Stimulated activated memory B cell treated with anti-CD40 and anti-IgM and Interleukin-4, amounts not matched to agents 10 μg/mL and 1 μg/mL and 100 μg/mL, for 72 hours (primary cell): ENCODE data around the gene SMC5.

Experiments used
- ATAC-seq: fragments of 150-1000 bp; cut with Tn5 transposase; 2 replicates; pipeline ENCODE4 v1.10.0; 2021
- H3K27ac Mint-ChIP-seq: one replicate; pipeline ENCODE4 v1.8.0; 2022; ENCODE audit warnings: mild to moderate bottlenecking, mixed read lengths
- H3K27me3 Mint-ChIP-seq: one replicate; pipeline ENCODE4 v1.8.0; 2022; ENCODE audit warnings: mixed read lengths
- H3K36me3 Mint-ChIP-seq: one replicate; pipeline ENCODE4 v1.8.0; 2022; ENCODE audit warnings: mixed read lengths
- H3K4me1 Mint-ChIP-seq: one replicate; pipeline ENCODE4 v1.8.0; 2022; ENCODE audit warnings: mixed read lengths
- H3K4me3 Mint-ChIP-seq: one replicate; pipeline ENCODE4 v1.8.0; 2022; ENCODE audit warnings: mild to moderate bottlenecking, moderate library complexity, mixed read lengths
- H3K9me3 Mint-ChIP-seq: one replicate; pipeline ENCODE4 v1.8.0; 2022; ENCODE audit warnings: mixed read lengths

The SMC5 gene

DNA sequence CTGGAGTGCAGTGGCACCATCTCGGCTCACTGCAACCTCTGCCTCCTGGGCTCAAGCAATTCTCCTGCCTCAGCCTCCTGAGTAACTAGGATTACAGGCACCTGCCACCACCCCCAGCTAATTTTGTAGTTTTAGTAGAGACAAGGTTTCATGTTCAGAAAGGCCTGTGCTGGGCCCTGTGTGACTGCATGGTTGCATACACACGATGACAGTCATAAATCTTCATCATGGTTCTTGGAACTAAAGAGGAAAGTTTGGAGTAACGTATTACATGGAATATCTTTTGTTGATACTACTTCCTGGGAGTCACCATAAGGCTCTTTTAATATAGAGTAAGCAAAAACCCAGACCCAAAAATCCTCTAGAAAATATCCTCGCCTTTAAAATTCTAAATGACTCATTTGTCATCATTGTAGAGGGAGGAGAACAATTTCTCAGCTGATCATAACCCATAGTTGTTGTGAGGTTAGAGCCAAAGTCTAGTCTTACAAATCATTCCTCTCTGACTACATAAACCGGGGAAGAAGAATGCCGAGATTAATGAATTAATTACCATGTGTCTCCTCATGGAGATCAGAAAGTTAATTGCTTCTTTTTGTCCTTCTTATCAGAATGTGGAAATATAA, 108.6 kb downstream of the SMC5 start:
- H3K4me1 Mint-ChIP-seq: no peaks in the 10 kb centered on the region
- no peaks in the 10 kb centered on the region for H3K27me3 Mint-ChIP-seq
- H3K36me3 Mint-ChIP-seq: peaks cover 28% of the 10 kb centered on the region
- no peak for ATAC-seq
- H3K9me3 Mint-ChIP-seq: no peaks in the 10 kb centered on the region
- H3K27ac Mint-ChIP-seq: no peak overlapping the region
- H3K4me3 Mint-ChIP-seq: no peak overlapping the region

DNA sequence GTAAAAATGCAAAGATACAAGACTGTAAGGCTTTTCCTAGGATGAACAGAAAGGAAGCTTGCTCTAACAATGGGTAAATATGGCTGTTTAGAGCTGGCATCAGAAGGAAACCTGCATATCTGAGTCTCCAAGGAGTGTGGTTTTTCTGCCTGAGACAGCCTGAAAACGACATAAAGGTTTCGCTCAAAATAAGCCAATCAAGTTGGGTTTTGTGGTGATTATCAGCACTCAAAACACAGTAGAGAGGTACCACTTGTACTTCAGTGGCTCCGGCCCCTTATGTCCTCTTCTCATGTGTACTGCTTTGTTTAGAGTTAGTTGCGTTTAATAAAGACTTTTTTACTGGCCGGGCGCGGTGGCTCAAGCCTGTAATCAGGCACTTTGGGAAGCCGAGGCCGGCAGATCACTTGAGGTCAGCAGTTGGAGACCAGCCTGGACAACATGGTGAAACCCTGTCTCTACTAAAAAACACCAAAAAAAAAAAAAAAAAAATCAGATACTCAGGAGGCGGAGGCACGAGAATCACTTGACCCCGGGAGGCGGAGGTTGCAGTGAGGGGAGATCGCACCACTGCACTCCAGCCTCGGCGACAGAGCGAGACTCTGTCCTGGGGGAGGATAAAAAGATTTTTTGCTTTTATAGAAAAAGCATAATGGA, 116.3 kb downstream of the SMC5 start:
- H3K36me3 Mint-ChIP-seq: no peaks in the 10 kb centered on the region
- H3K27ac Mint-ChIP-seq: no peak overlapping the region
- H3K9me3 Mint-ChIP-seq: no peaks in the 10 kb centered on the region
- H3K27me3 Mint-ChIP-seq: no peaks in the 10 kb centered on the region
- ATAC-seq: no peak
- no peaks in the 10 kb centered on the region for H3K4me1 Mint-ChIP-seq
- no peak overlapping the region for H3K4me3 Mint-ChIP-seq

GRCh38 chr9:70382046-70382708, 123.4 kb downstream of the SMC5 start:
- Mint-ChIP-seq H3K36me3 (peaks cover 30% of the 10 kb centered on the region), H3K4me3 (no peak overlapping the region), H3K4me1 (no peaks in the 10 kb centered on the region), H3K27ac (no peak overlapping the region), H3K27me3 (no peaks in the 10 kb centered on the region), H3K9me3 (no peaks in the 10 kb centered on the region)
- ATAC-seq: no peak

GRCh38 chr9:70382709-70383605, 124.2 kb downstream of the SMC5 start:
- Mint-ChIP-seq H3K27me3 (no peaks in the 10 kb centered on the region), H3K27ac (no peak overlapping the region)

DNA sequence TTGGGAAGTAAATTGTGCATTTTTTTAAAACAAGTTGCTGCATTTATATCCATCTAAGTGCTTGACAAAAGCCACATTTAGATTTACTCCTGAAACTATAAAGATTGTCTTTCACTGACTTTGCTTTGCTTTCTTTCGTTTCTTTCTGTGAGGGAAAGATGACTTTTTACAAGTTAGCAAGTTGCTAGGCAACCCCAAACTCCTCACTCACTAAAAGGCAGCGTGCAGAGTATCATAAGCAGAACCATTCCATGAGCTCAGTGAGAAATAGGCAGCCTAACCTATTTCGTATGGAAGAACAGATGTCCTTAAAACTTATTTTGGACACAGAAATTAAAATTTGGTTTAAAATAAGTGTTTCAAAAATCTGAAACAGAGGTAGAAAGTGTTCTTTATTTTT, 126.6 kb downstream of the SMC5 start:
- Mint-ChIP-seq H3K4me3 (no peak overlapping the region), H3K27ac (no peak overlapping the region), H3K36me3 (peaks cover 43% of the 10 kb centered on the region), H3K9me3 (no peaks in the 10 kb centered on the region), H3K27me3 (no peaks in the 10 kb centered on the region), H3K4me1 (peaks cover 12% of the 10 kb centered on the region)
- ATAC-seq: no peak

More at GRCh38 chr9:70382709-70383605, 124.2 kb downstream of the SMC5 start:
- peaks cover 35% of the 10 kb centered on the region for H3K36me3 Mint-ChIP-seq
- H3K4me1 Mint-ChIP-seq: no peaks in the 10 kb centered on the region
- no peak overlapping the region for H3K4me3 Mint-ChIP-seq
- ATAC-seq: no peak
- no peaks in the 10 kb centered on the region for H3K9me3 Mint-ChIP-seq

DNA sequence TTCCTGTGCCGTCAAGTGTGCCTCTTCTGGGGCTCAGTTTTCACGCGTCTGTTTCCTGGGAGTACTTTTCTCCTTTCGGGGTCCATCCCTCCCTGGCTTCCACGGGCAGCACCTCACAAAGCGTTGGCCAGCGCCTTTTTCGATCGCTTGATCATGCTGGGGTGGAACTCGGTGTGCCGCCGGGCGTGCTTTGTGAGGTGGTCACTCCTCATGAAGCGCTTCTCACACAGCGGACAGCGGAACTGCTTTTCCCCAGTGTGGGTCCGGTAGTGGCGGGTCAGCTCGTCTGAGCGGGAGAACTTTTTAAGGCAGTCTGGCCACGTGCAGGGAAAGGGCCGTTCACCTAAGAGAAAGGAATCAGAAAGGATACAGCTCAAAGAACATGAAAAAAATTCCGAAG, 128.9 kb downstream of the SMC5 start:
- no peaks in the 10 kb centered on the region for H3K9me3 Mint-ChIP-seq
- peaks cover 31% of the 10 kb centered on the region for H3K4me1 Mint-ChIP-seq
- no peaks in the 10 kb centered on the region for H3K27me3 Mint-ChIP-seq
- H3K36me3 Mint-ChIP-seq: peaks cover 39% of the 10 kb centered on the region
- ATAC-seq: no peak
- no peak overlapping the region for H3K27ac Mint-ChIP-seq
- H3K4me3 Mint-ChIP-seq: no peak overlapping the region

DNA sequence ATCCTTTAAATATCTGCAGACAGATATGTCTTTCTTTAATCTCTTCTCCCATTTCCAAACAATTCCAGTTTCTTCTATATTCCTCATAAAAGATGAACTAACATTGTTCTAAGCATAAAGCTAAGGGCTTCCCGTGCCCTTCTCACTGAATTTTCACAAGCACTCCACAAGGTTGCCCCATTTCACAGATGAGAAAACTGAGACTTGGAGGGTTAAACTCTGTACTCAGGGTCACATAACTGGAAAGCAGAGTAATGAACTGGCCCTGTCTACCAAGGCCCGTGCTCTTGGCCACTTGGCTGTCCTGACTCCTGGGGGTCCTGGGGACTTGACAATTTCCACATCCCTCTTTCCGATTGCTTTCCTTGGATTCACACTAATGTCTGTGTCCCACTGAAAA, 130.4 kb downstream of the SMC5 start:
- Mint-ChIP-seq H3K36me3 (peaks cover 28% of the 10 kb centered on the region), H3K4me3 (no peak overlapping the region), H3K27me3 (no peaks in the 10 kb centered on the region), H3K4me1 (peaks cover 39% of the 10 kb centered on the region), H3K9me3 (no peaks in the 10 kb centered on the region), H3K27ac (no peak overlapping the region)
- ATAC-seq: no peak

- no peaks in the 10 kb centered on the region for H3K9me3 Mint-ChIP-seq
- peaks cover 28% of the 10 kb centered on the region for H3K36me3 Mint-ChIP-seq
- H3K4me1 Mint-ChIP-seq: peaks cover 39% of the 10 kb centered on the region
- H3K27me3 Mint-ChIP-seq: no peaks in the 10 kb centered on the region
- H3K27ac Mint-ChIP-seq: no peak overlapping the region
- H3K4me3 Mint-ChIP-seq: no peak overlapping the region
- ATAC-seq: no peak
Measured at GRCh38 chr9:70389621-70390266, 131.0 kb downstream of the SMC5 start.

- Mint-ChIP-seq H3K36me3 (peaks cover 24% of the 10 kb centered on the region), H3K9me3 (no peaks in the 10 kb centered on the region), H3K4me1 (peaks cover 39% of the 10 kb centered on the region), H3K27ac (no peak overlapping the region), H3K4me3 (no peak overlapping the region), H3K27me3 (no peaks in the 10 kb centered on the region)
- no peak for ATAC-seq
Measured at GRCh38 chr9:70390933-70391341, 132.2 kb downstream of the SMC5 start.

DNA sequence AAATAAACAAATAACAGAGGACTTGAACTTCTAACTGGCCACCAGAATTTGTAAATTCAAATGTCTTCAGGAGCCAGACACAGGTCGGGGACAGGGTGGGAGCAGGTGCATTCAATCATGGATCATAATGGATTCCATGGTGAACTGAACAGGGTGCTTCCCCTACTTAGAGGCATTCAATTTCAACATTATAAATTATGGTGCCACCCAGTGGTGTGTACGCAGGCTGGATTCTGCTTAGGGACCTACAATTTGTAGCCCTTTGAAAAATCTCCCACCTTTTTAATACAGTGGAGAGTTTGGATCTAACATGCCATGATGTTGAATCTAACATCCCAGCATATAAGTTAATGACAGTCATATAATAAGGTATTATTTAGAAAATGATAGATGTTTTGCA, 133.4 kb downstream of the SMC5 start:
- H3K4me1 Mint-ChIP-seq: peaks cover 42% of the 10 kb centered on the region

GRCh38 chr9:70392850-70393249, 134.1 kb downstream of the SMC5 start:
- Mint-ChIP-seq H3K27me3 (no peaks in the 10 kb centered on the region), H3K27ac (no peak overlapping the region), H3K9me3 (no peaks in the 10 kb centered on the region), H3K36me3 (peaks cover 9% of the 10 kb centered on the region), H3K4me3 (no peak overlapping the region), H3K4me1 (peaks cover 48% of the 10 kb centered on the region)
- ATAC-seq: no peak

More for the DNA sequence above, 133.4 kb downstream of the SMC5 start:
- no peak for ATAC-seq
- H3K9me3 Mint-ChIP-seq: no peaks in the 10 kb centered on the region
- peaks cover 14% of the 10 kb centered on the region for H3K36me3 Mint-ChIP-seq
- no peak overlapping the region for H3K27ac Mint-ChIP-seq
- no peaks in the 10 kb centered on the region for H3K27me3 Mint-ChIP-seq
- no peak overlapping the region for H3K4me3 Mint-ChIP-seq

DNA sequence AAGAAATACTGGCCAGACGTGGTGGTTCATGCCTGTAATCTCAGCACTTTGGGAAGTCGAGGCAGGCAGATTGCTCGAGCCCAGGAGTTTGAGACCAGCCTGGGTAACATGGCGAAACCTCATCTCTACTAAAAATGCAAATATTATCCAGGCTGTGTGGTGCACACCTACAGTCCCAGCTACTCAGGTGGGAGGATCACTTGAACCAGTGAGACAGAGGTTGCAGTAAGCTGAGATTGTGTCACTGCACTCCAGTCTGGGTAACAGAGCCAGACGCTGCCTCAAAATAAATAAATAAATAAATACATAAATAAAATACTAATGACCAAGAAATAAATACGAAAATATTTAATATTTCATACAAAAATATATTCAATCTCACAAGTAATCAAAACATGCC, 136.9 kb downstream of the SMC5 start:
- peak overlapping the region; percentile 8 for H3K27ac Mint-ChIP-seq
- ATAC-seq: no peak
- peaks cover 61% of the 10 kb centered on the region for H3K4me1 Mint-ChIP-seq
- no peaks in the 10 kb centered on the region for H3K27me3 Mint-ChIP-seq
- no peaks in the 10 kb centered on the region for H3K9me3 Mint-ChIP-seq
- H3K4me3 Mint-ChIP-seq: no peak overlapping the region
- H3K36me3 Mint-ChIP-seq: no peaks in the 10 kb centered on the region

- Mint-ChIP-seq H3K27ac (peak overlapping the region; percentile 88), H3K9me3 (no peaks in the 10 kb centered on the region), H3K36me3 (no peaks in the 10 kb centered on the region), H3K4me3 (peak overlapping the region; percentile 53), H3K27me3 (no peaks in the 10 kb centered on the region), H3K4me1 (peaks cover 42% of the 10 kb centered on the region)
- ATAC-seq: peak; percentile 98
Measured at GRCh38 chr9:70398145-70398556, 139.4 kb downstream of the SMC5 start.

DNA sequence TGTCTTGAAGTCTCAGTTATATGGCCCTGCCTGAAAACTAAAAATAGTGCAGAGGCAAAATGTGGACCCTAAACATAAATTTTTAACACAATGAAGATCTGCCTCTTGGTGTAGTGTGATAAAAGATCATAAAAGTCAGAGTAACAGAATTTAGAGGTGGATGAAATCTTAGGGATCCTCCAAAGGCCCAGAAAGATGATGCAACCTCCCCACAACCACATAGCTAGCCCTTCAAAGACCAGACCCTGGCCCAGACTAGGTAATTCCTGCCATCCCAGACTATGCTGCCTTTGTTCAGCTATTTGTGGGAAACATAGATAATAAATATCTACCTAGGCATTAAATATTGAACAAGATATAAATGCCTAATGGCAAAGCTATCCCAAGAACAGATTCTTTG, 140.4 kb downstream of the SMC5 start:
- Mint-ChIP-seq H3K4me3 (no peak overlapping the region), H3K36me3 (no peaks in the 10 kb centered on the region), H3K9me3 (no peaks in the 10 kb centered on the region), H3K27ac (peak overlapping the region; percentile 88), H3K27me3 (no peaks in the 10 kb centered on the region), H3K4me1 (peaks cover 39% of the 10 kb centered on the region)
- no peak for ATAC-seq
